HepG2 (cell line): ENCODE results near the gene PTPRM. TPM values are rescaled to one million over a fixed set of nuclear protein-coding genes. Genes with fewer than 3 reads are reported as not detected.

ENCODE experiments used
- ATAC-seq: fragments of 200-7000 bp; cut with Tn5 transposase; 3 replicates; pipeline ENCODE4 v1.9.1; 2020; ENCODE audit warnings: mild to moderate bottlenecking, moderate library complexity
- BruUV-seq: library from RNA; stranded (reverse); fragments of 400-500 nt; replicated peaks from 2 replicates; lab custom pipeline; 2021; lab: Mats Ljungman, UMichigan
- CTCF ChIA-PET: fragments of 300-600 bp; formaldehyde crosslinking; extraction: SDS; loops from one replicate; lab custom pipeline; 2021; ENCODE audit warnings: low total read pairs, inconsistent platforms, low intra/inter-chr PET ratio; lab: Yijun Ruan, JAX
- POLR2A ChIA-PET: fragments of 350-600 bp; sonication (Branson Sonifier 250); formaldehyde crosslinking; loops from one replicate; lab custom pipeline; 2020; ENCODE audit warnings: antibody characterized with exemption, inconsistent platforms; lab: Yijun Ruan, JAX
- DNase-seq: peaks from one replicate; pipeline ENCODE4 v3.0.0-alpha.2; 2015; ENCODE audit warnings: low spot score
- FAIRE-seq: peaks from 3 replicates; lab custom pipeline; 2011; peaks lifted over from hg19 to GRCh38; lab: Jason Lieb, UNC
- H2AFZ ChIP-seq: one replicate; pipeline ENCODE4 v1.6.1; 2011; ENCODE audit warnings: low read length, inconsistent platforms
- H3K27ac ChIP-seq: fragments of 300-600 bp; 3 replicates; pipeline ENCODE4 v1.8.0; 2011; ENCODE audit warnings: mixed run types, mild to moderate bottlenecking, mixed read lengths, low read length, inconsistent platforms; ENCODE audit not compliant: insufficient read depth; ENCODE audit errors: extremely low read length
- H3K27me3 ChIP-seq, 2 experiments: fragments of 200-600 bp in 1 of 2; 2 replicates in 1 of 2; 3 replicates in 1 of 2; pipeline versions ENCODE4 v1.6.0 to v1.8.0; 2011; ENCODE audit warnings: low read length in 2 of 2, mild to moderate bottlenecking in 2 of 2, moderate library complexity in 2 of 2, inconsistent platforms in 1 of 2; ENCODE audit not compliant: insufficient read depth in 2 of 2, control insufficient read depth in 1 of 2
- H3K36me3 ChIP-seq, 2 experiments: fragments of 200-600 bp in 1 of 2; replicated peaks in 1 of 2; 2 replicates in 1 of 2; 3 replicates in 1 of 2; pipeline versions ENCODE4 v1.5.1 to v1.8.0; 2011; ENCODE audit warnings: low read length in 2 of 2, inconsistent platforms in 1 of 2; ENCODE audit not compliant: insufficient read depth in 2 of 2, control insufficient read depth in 1 of 2
- H3K4me1 ChIP-seq: 2 replicates; pipeline ENCODE4 v1.5.1; 2012; ENCODE audit warnings: low read length, inconsistent platforms; ENCODE audit not compliant: insufficient read depth
- H3K4me2 ChIP-seq: 2 replicates; pipeline ENCODE4 v1.6.0; 2011; ENCODE audit warnings: low read depth, low read length, inconsistent platforms
- H3K4me3 ChIP-seq, 3 experiments: fragments of 200-600 bp in 1 of 3; sonication (generic), shearing (Covaris generic) in 1 of 3; replicated peaks in 1 of 3; 2 replicates each; pipeline ENCODE4 v1.5.1; 2011 to 2016; ENCODE audit warnings: low read length in 3 of 3, inconsistent platforms in 2 of 3, low read depth in 2 of 3, mild to moderate bottlenecking in 2 of 3, control low read depth in 1 of 3, mixed read lengths in 1 of 3; ENCODE audit not compliant: insufficient read depth in 1 of 3
- H3K79me2 ChIP-seq: one replicate; pipeline ENCODE4 v1.6.1; 2011; ENCODE audit warnings: low read length, inconsistent platforms; ENCODE audit not compliant: insufficient read depth
- H3K9ac ChIP-seq: 2 replicates; pipeline ENCODE4 v1.6.0; 2011; ENCODE audit warnings: mild to moderate bottlenecking, low read depth, low read length, inconsistent platforms; ENCODE audit not compliant: insufficient read depth
- H3K9me3 ChIP-seq: 2 replicates; pipeline ENCODE4 v1.5.1; 2012; ENCODE audit warnings: mild to moderate bottlenecking, low read length
- H4K20me1 ChIP-seq: 2 replicates; pipeline ENCODE4 v1.6.0; 2011; ENCODE audit warnings: inconsistent platforms, mild to moderate bottlenecking, low read length, moderate library complexity; ENCODE audit not compliant: insufficient read depth
- CEBPB ChIP-seq: IDR thresholded peaks from 2 replicates; pipeline ENCODE4 v1.6.1; 2011; ENCODE audit warnings: low read depth, low read length, improper control_type of control experiment, borderline replicate concordance
- DRAP1 ChIP-seq: IDR thresholded peaks from 2 replicates; pipeline ENCODE4 v1.6.1; 2016; ENCODE audit warnings: missing genetic modification reagents, missing compliant biosample characterization
- EP300 ChIP-seq, 3 experiments: sonication (generic) in 1 of 3; formaldehyde crosslinking in 1 of 3; IDR thresholded peaks; 2 replicates each; pipeline versions ENCODE4 v1.5.1 to v1.6.1; 2011 to 2020; ENCODE audit warnings: low read depth in 2 of 3, low read length in 2 of 3, borderline replicate concordance in 1 of 3, improper control_type of control experiment in 1 of 3, mild to moderate bottlenecking in 1 of 3, missing genetic modification reagents in 1 of 3, moderate library complexity in 1 of 3
- FOXA3 ChIP-seq: IDR thresholded peaks from 2 replicates; pipeline ENCODE4 v1.6.1; 2016; ENCODE audit warnings: missing genetic modification reagents, missing compliant biosample characterization
- FOXK1 ChIP-seq: sonication (generic); formaldehyde crosslinking; IDR thresholded peaks from 2 replicates; pipeline ENCODE4 v1.4.0; 2020; ENCODE audit warnings: low read depth, missing genetic modification reagents, borderline replicate concordance
- GATAD2A ChIP-seq: IDR thresholded peaks from 2 replicates; pipeline ENCODE4 v1.6.1; 2016
- HNF4A ChIP-seq: sonication (generic); formaldehyde crosslinking; IDR thresholded peaks from 2 replicates; pipeline ENCODE4 v1.4.0; 2020; ENCODE audit warnings: missing genetic modification reagents
- KLF12 ChIP-seq: sonication (generic); formaldehyde crosslinking; IDR thresholded peaks from 2 replicates; pipeline ENCODE4 v1.4.0; 2020; ENCODE audit warnings: missing genetic modification reagents, borderline replicate concordance
- MED1 ChIP-seq: sonication (generic); formaldehyde crosslinking; IDR thresholded peaks from 2 replicates; pipeline ENCODE4 v1.4.0; 2020; ENCODE audit warnings: missing genetic modification reagents
- PRDM10 ChIP-seq: sonication (generic); formaldehyde crosslinking; IDR thresholded peaks from 2 replicates; pipeline ENCODE4 v1.4.0; 2020; ENCODE audit warnings: low read depth, missing genetic modification reagents
- RAD21 ChIP-seq: fragments of 450-650 bp; formaldehyde crosslinking; IDR thresholded peaks from 2 replicates; pipeline ENCODE4 v1.5.0; 2020; ENCODE audit warnings: mild to moderate bottlenecking
- SAP130 ChIP-seq: IDR thresholded peaks from 2 replicates; pipeline ENCODE4 v1.6.1; 2016; ENCODE audit warnings: low read depth
- TBP ChIP-seq: sonication (generic); formaldehyde crosslinking; IDR thresholded peaks from 2 replicates; pipeline ENCODE4 v1.5.0; 2020; ENCODE audit warnings: missing genetic modification reagents
- THAP7 ChIP-seq: sonication (generic); formaldehyde crosslinking; IDR thresholded peaks from 2 replicates; pipeline ENCODE4 v1.8.1; 2023; ENCODE audit warnings: mild to moderate bottlenecking, missing genetic modification reagents
- ZFP62 ChIP-seq: sonication (generic); formaldehyde crosslinking; IDR thresholded peaks from 2 replicates; pipeline ENCODE4 v1.4.0; 2020; ENCODE audit warnings: missing genetic modification reagents
- ZNF275 ChIP-seq: sonication (generic); formaldehyde crosslinking; IDR thresholded peaks from 2 replicates; pipeline ENCODE4 v1.8.0; 2022; ENCODE audit warnings: missing genetic modification reagents, mild to moderate bottlenecking, inconsistent platforms, borderline replicate concordance
- ZNF331 ChIP-seq: sonication (generic); formaldehyde crosslinking; IDR thresholded peaks from 2 replicates; pipeline ENCODE4 v1.4.0; 2020; ENCODE audit warnings: missing genetic modification reagents
- WGBS: methylation state at CpG from one replicate; pipeline ENCODE4 v1.1.6; 2017; ENCODE audit warnings: low lambda C conversion rate; 5-methylcytosine and 5-hydroxymethylcytosine counted together
- in situ Hi-C: cut with HindIII; loops from 2 replicates; pipeline ENCODE4 v1.10.0; 2017; ENCODE audit warnings: low pct_unique_long_range_greater_than_20kb; ENCODE audit not compliant: extremely low pct_ligation_motif_present
- intact Hi-C: fragments of 100-400 bp; cut with micrococcal nuclease; formaldehyde crosslinking; loops from one replicate; pipeline ENCODE4 v1.10.0; 2022; ENCODE audit not compliant: unreplicated experiment
- polyA plus RNA-seq, 8 experiments: library from polyadenylated mRNA; depleted of rRNA in 3 of 8; stranded (reverse) in 7 of 8; unstranded in 1 of 8; fragments of >200 nt; fragmentation: Illumina TruSeq in 4 of 8; extraction: Trizol in 4 of 8; gene quantifications; 2 replicates each; pipeline versions ENCODE4 v1.2.1 to v1.2.3, GENCODE V29; 2011 to 2016; ENCODE audit warnings: low read depth in 4 of 8, missing spikeins in 1 of 8, mixed read lengths in 1 of 8; ENCODE audit not compliant: insufficient read depth in 1 of 8
- total RNA-seq, 5 experiments: library from RNA; depleted of rRNA; stranded (reverse); fragments of >200 nt; fragmentation: Illumina TruSeq; extraction: Trizol; gene quantifications; 2 replicates each; pipeline ENCODE4 v1.2.3, GENCODE V29; 2016; ENCODE audit warnings: low read depth in 1 of 5

Gene PTPRM
- total and polyA plus RNA-seq, 2 of the 13 experiments (the other 11 are each of a cell fraction or from before 2014, with no cell fraction given): 12.6 to 108 TPM

- no TSS peak for BruUV-seq
- Histone ChIP-seq H4K20me1 (no peaks in the 10 kb centered on the region), H3K9ac (peak overlapping the region; percentile 74; the same call in 1 of the 2 replicates), H3K36me3 (no peaks in the 10 kb centered on the region), H3K4me2 (peak overlapping the region; percentile 93), H3K79me2 (peaks cover 8% of the 10 kb centered on the region), H3K4me3 (peak overlapping the region in 2 of 3 experiments; percentile 52 to 69; a peak in 3 of 6 replicates), H3K4me1 (peaks cover 90% of the 10 kb centered on the region), H3K27ac (peak overlapping the region; percentile 84), H2AFZ (no peak overlapping the region), H3K27me3 (no peaks in the 10 kb centered on the region), H3K9me3 (no peaks in the 10 kb centered on the region)
- CTCF ChIA-PET: no interaction called here
- intact Hi-C loops: loop anchor here (1.0 to 10.0 kb wide), 3 partner anchors 61 to 189 kb away; partner anchors contain the start of gene PTPRM
- peak; percentile 77 for FAIRE-seq
- ATAC-seq: peak; percentile 53
- WGBS: 42% methylated on average over 4 of the region's 4 CpGs
- POLR2A ChIA-PET: interaction anchor here (1.9 kb wide), 1 partner anchor 181 kb away, joined by 5 read pairs; no protein-coding TSS in a partner anchor
- in situ Hi-C loops: loop anchor here (5.0 kb wide), 1 partner anchor 189 kb away; the partner anchor contains the start of gene PTPRM
- peak; percentile 63 for DNase-seq
- no peak for TF ChIP-seq FOXK1 (CRISPR knock-in tag)
- peak; percentile 55 for TF ChIP-seq FOXA3 (CRISPR knock-in tag)
- peak; percentile 32; the same call in 1 of the 2 replicates for TF ChIP-seq MED1
- TF ChIP-seq EP300 (IDR thresholded peaks at IDR 0.05; ENCODE audit: low read depth in 2 of 2, low read length in 2 of 2): 0 out of 4 replicates have a peak, but pooled peaks of 1 of the 2 experiments have one; percentile 38
- no peak for TF ChIP-seq EP300 (CRISPR knock-in tag; IDR thresholded peaks at IDR 0.05; ENCODE audit: borderline replicate concordance)
- no peak for TF ChIP-seq PRDM10 (CRISPR knock-in tag)
- TF ChIP-seq THAP7 (CRISPR knock-in tag): no peak
- TF ChIP-seq DRAP1: peak; percentile 16; the same call in 1 of the 2 replicates
- peak; percentile 34; the same call in 1 of the 2 replicates for TF ChIP-seq ZNF331
- TF ChIP-seq KLF12 (CRISPR knock-in tag): no peak
- TF ChIP-seq CEBPB: peak; percentile 84
- peak; percentile 53; the same call in 1 of the 2 replicates for TF ChIP-seq RAD21 (CRISPR knock-in tag)
- TF ChIP-seq ZFP62 (CRISPR knock-in tag): no peak
- TF ChIP-seq HNF4A: peak; percentile 63
- no peak for TF ChIP-seq ZNF275 (CRISPR knock-in tag)
- TF ChIP-seq SAP130 (CRISPR knock-in tag): peak; percentile 4; the same call in 1 of the 2 replicates
- TF ChIP-seq GATAD2A (CRISPR knock-in tag): no peak
- 0 out of 2 replicates have a peak, but pooled peaks have one; percentile 34 for TF ChIP-seq TBP (CRISPR knock-in tag)
These were observed 188.8 kb downstream of the PTPRM start for GRCh38 chr18:7755753-7756475.
